Measurements from ENCODE around the gene SLC2A6.

SLC2A6 gene

DNA sequence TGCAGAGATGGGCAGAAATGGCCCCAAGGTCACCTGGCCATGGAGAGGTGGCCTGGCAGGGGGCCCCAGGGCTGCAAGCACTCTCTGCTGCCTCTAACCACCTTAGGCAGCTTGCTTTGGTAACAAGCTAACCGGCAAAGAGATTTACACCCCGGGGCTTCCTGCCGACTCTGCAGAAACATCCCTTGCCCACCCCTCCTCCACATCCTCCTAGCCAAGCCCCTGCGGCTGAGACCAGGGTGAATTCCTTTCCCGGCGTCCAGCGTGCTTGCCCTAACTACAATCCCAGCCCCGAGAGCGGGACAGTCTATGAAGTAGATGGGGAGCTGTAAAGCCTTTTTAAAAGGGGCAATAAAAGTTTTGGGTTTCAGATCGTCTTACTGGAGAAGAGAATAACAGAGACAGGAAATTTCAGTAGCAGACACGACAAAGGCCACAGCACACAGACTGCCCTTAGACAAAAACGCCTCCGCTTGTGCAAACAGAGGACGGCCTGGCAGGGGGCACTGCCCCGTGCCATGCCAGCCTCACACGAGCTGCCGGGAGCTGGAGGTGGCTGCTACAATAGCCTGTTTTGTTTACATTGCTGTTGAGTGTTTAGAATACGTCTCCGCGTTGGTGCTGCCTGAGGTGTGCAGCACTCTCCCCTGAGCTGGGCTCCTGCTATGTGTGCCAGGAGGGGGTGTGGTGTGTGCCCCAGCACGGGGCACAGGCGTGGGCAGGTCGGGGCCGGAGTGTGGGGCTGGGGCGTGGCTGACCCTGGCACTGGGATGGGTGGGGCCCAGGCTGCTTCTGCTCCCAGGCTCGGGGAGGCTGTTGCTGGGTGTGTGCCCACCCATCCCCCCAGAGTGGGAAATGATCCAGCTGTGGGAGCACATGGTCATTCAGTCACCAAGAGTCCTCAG, 30.5 kb upstream of the SLC2A6 start:
- H3K9me3 ChIP-seq, result no peaks in the 10 kb centered on the region
- peaks cover 0 to 47% of the 10 kb centered on the region in 2 donors for H3K27me3 ChIP-seq
- H3K4me3 ChIP-seq, result no peak overlapping the region
- H3K4me1 ChIP-seq, result peaks cover 0 to 27% (median 19%) of the 10 kb centered on the region in 4 donors
- intact Hi-C loops (cut with DNase I; ENCODE audit: low total_unique reads), result no loop called here
- H3K27ac ChIP-seq, result no peak overlapping the region
- no peaks in the 10 kb centered on the region for H3K36me3 ChIP-seq
- DNase-seq, result no peak
- TF ChIP-seq, protein P1, sequence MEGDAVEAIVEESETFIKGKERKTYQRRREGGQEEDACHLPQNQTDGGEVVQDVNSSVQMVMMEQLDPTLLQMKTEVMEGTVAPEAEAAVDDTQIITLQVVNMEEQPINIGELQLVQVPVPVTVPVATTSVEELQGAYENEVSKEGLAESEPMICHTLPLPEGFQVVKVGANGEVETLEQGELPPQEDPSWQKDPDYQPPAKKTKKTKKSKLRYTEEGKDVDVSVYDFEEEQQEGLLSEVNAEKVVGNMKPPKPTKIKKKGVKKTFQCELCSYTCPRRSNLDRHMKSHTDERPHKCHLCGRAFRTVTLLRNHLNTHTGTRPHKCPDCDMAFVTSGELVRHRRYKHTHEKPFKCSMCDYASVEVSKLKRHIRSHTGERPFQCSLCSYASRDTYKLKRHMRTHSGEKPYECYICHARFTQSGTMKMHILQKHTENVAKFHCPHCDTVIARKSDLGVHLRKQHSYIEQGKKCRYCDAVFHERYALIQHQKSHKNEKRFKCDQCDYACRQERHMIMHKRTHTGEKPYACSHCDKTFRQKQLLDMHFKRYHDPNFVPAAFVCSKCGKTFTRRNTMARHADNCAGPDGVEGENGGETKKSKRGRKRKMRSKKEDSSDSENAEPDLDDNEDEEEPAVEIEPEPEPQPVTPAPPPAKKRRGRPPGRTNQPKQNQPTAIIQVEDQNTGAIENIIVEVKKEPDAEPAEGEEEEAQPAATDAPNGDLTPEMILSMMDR (IDR thresholded peaks at IDR 0.05), result no peak

DNA sequence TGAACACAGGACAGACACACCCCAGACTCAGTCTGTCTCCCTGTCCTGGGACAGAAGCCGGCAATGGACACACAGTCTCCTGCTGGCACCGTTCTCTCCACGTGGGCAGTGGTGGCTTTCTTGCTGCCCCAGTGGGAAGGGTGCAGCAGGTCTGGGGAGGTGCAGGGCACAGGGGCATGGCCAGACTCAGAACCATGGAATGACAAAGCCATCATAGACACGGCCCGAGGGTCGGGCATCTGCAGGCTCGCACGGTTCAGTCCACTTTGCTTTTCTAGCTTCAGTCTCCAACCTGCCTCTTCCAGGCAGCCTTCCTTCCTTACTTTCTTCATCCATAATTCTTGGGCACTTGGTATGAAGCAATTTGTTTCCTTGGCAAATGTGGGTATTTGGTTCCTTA, 29.1 kb upstream of the SLC2A6 start:
- no peak overlapping the region for H3K27ac ChIP-seq
- intact Hi-C loops (cut with DNase I; ENCODE audit: low total_unique reads), result no loop called here
- peaks cover 0 to under 1% (median 0%) of the 10 kb centered on the region in 3 donors for H3K9me3 ChIP-seq
- DNase-seq, result no peak
- H3K4me1 ChIP-seq, result peaks cover 0 to 25% (median 18%) of the 10 kb centered on the region in 4 donors
- H3K4me3 ChIP-seq, result no peak overlapping the region
- no peaks in the 10 kb centered on the region for H3K36me3 ChIP-seq
- peaks cover 0 to 39% of the 10 kb centered on the region in 2 donors for H3K27me3 ChIP-seq
- TF ChIP-seq, protein P1 (IDR thresholded peaks at IDR 0.05), result no peak

DNA sequence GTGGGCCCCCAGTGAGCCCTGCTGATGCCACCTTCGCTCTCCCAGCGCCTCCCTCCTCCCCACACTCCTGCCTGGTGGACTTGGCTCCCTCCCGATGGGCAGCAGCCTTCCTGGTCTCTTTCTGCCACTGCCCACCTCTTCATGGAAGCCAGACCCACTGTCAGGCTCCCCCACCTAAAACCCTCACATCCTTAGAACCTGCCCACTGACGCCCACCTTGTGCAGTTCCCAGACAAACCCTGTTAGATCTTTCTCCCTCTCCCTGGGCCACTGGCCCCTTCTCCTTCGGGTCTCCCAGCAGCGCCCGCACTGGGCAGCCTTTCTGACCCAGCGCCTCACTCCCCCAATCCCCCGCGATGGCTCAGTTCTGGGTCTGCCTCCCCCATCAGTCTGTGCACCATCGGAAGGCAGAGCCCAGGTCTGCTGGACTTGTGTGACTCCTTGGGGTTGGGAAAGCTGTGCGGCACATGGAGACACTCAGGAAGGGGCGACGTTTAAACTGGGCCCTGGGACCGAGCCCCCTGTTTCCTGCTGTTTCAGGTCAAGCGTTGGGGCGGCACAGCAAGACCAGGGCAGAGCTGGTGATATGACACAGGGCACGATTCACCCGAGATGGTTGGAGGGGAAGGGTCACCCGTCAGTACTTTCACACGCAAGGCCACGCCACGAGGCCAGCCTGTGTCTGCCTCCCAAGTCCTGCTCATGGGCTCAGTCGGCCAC, 28.5 kb upstream of the SLC2A6 start:
- intact Hi-C loops (cut with DNase I; ENCODE audit: low total_unique reads), result no loop called here
- peaks cover 0 to 25% (median 18%) of the 10 kb centered on the region in 4 donors for H3K4me1 ChIP-seq
- H3K9me3 ChIP-seq, result peaks cover 0 to 6% (median 0%) of the 10 kb centered on the region in 3 donors
- no peak for DNase-seq
- H3K36me3 ChIP-seq, result no peaks in the 10 kb centered on the region
- H3K4me3 ChIP-seq, result no peak overlapping the region
- peaks cover 0 to 39% of the 10 kb centered on the region in 2 donors for H3K27me3 ChIP-seq
- H3K27ac ChIP-seq, result no peak overlapping the region
- TF ChIP-seq, protein P1 (IDR thresholded peaks at IDR 0.05), result no peak

DNA sequence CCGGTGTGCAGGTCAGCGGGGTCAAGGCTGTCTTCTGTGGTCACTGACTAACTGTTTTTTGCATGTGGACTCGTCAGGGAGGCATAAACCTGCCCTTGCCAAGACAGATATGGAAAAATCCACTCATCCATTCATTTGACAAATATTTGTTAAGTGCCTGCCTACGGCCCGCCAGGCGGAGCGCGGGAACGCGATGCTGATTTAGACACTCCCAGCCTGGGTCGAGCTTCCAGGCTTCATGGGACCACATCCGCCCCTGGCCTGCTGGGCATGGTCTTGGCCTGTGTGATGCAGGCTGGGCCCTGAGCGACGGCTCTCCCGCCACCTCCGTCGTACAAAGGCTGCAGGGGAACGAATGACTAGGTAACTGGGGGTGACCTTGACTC, 27.7 kb upstream of the SLC2A6 start:
- no peaks in the 10 kb centered on the region for H3K36me3 ChIP-seq
- peaks cover 0 to 13% (median 2%) of the 10 kb centered on the region in 3 donors for H3K9me3 ChIP-seq
- H3K4me3 ChIP-seq, result no peak overlapping the region
- TF ChIP-seq, protein P1 (IDR thresholded peaks at IDR 0.05), result no peak
- peaks cover 0 to 25% (median 18%) of the 10 kb centered on the region in 4 donors for H3K4me1 ChIP-seq
- no peak overlapping the region for H3K27ac ChIP-seq
- DNase-seq, result peak; percentile 80 to 87
- H3K27me3 ChIP-seq, result peaks cover 0 to 39% of the 10 kb centered on the region in 2 donors
- intact Hi-C loops (cut with DNase I; ENCODE audit: low total_unique reads), result no loop called here

DNA sequence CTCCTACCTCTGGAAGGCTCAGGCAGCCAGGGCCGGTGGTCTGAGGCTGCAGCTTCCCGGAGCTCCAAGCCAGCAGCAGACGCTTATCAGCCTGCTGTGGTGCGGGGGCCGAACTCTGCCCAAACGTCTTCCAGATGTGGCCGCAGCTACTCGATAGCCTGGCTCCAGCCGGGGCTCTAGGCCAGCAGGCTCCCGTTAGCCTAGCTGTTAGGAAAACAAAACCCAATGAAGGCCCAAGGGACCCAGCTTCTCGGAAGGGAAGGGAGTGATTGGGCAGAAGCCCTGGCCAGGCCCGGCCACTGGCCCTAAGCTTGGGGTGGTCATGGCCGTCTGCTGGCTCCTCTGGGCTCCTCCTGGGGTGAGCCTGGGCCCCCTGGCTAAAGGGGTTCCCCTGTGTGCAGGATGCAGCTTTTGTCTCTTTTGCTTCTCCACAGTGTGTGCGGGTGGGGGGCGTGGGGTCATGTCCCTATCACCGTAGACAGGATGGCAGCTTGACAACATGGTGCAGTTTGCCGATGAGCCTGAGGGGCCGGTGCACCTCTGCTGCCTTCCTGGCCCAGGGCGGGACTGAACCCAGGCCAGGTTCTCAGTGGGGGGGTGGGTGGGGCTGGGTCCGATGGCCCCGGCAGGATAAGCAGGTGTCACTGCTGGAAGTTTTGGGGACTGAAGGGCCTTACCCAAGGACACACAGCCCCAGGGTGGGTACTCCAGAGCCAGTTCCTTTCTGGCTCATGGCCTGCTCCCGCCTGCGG, 27.2 kb upstream of the SLC2A6 start:
- H3K27ac ChIP-seq, result no peak overlapping the region
- H3K4me3 ChIP-seq, result no peak overlapping the region

More for the DNA sequence above, 27.2 kb upstream of the SLC2A6 start:
- peak; percentile 74 to 85 for DNase-seq
- intact Hi-C loops (cut with DNase I; ENCODE audit: low total_unique reads), result no loop called here
- Histone ChIP-seq H3K27me3 (peaks cover 0 to 37% of the 10 kb centered on the region in 2 donors), H3K4me1 (peaks cover 0 to 25% (median 18%) of the 10 kb centered on the region in 4 donors), H3K36me3 (no peaks in the 10 kb centered on the region), H3K9me3 (peaks cover 0 to 18% (median 8%) of the 10 kb centered on the region in 3 donors)
- TF ChIP-seq, protein P1 (IDR thresholded peaks at IDR 0.05), result no peak

Measured in tibial artery (tissue), 4 donors.